Liver (tissue), 9 donors: Measurements from ENCODE around the gene CYB5R4. TPM values are rescaled to one million over a fixed set of nuclear protein-coding genes. Genes with fewer than 3 reads are reported as not detected.

Experiments used
- DNase-seq: peaks from one replicate; pipeline ENCODE4 v3.0.0-alpha.2; 2017; ENCODE audit warnings: low spot score
- H3K27ac ChIP-seq, 2 donors: one replicate each; pipeline ENCODE4 v1.7.0; 2013; ENCODE audit warnings: inconsistent platforms in 2 of 2, low read length in 2 of 2, control low read depth in 1 of 2, low read depth in 1 of 2, mild to moderate bottlenecking in 1 of 2
- H3K27me3 ChIP-seq, 4 donors: one replicate each; pipeline versions ENCODE4 v1.6.1 to v1.7.0; 2013; ENCODE audit warnings: low read length in 3 of 4, inconsistent platforms in 1 of 4, mild to moderate bottlenecking in 1 of 4, moderate library complexity in 1 of 4; ENCODE audit not compliant: control insufficient read depth in 4 of 4, insufficient read depth in 4 of 4
- H3K36me3 ChIP-seq, 4 donors: one replicate each; pipeline versions ENCODE4 v1.6.1 to v1.7.0; 2013; ENCODE audit warnings: low read length in 3 of 4, mild to moderate bottlenecking in 3 of 4, low read depth in 1 of 4, moderate library complexity in 1 of 4; ENCODE audit not compliant: control insufficient read depth in 4 of 4, insufficient read depth in 3 of 4
- H3K4me1 ChIP-seq, 4 donors: one replicate each; pipeline versions ENCODE4 v1.6.1 to v1.7.0; 2013; ENCODE audit warnings: low read length in 3 of 4, mild to moderate bottlenecking in 3 of 4, moderate library complexity in 1 of 4; ENCODE audit not compliant: control insufficient read depth in 4 of 4, insufficient read depth in 4 of 4
- H3K4me3 ChIP-seq, 3 donors: one replicate each; pipeline versions ENCODE4 v1.6.1 to v1.7.0; 2013; ENCODE audit warnings: low read length in 3 of 3, control low read depth in 1 of 3, low read depth in 1 of 3, mild to moderate bottlenecking in 1 of 3
- H3K9ac ChIP-seq, 2 donors: one replicate each; pipeline ENCODE4 v1.7.0; 2013; ENCODE audit warnings: low read length in 2 of 2, mild to moderate bottlenecking in 2 of 2, moderate library complexity in 2 of 2, control low read depth in 1 of 2, low read depth in 1 of 2
- H3K9me3 ChIP-seq, 4 donors: one replicate each; pipeline versions ENCODE4 v1.6.1 to v1.7.0; 2013; ENCODE audit warnings: low read length in 3 of 4; ENCODE audit not compliant: control insufficient read depth in 4 of 4
- CTCF ChIP-seq: fragments of 150-350 bp; IDR thresholded peaks from 2 replicates; pipeline ENCODE4 v1.5.1; 2017; ENCODE audit warnings: improper control_type of control experiment, low read depth, low read length; ENCODE audit not compliant: missing input control
- EGR1 ChIP-seq, 2 donors: IDR thresholded peaks; 2 replicates each; pipeline ENCODE4 v1.6.1; 2016 to 2018; ENCODE audit warnings: antibody characterized with exemption in 2 of 2, low read depth in 2 of 2
- FOXA1 ChIP-seq: IDR thresholded peaks from 2 replicates; pipeline ENCODE4 v1.6.1; 2016; ENCODE audit warnings: antibody characterized with exemption
- FOXA2 ChIP-seq: IDR thresholded peaks from 2 replicates; pipeline ENCODE4 v1.6.1; 2016; ENCODE audit warnings: antibody characterized with exemption
- HNF4A ChIP-seq, 2 donors: conservative IDR thresholded peaks; 2 replicates each; pipeline ENCODE4 v1.6.1; 2016; ENCODE audit warnings: antibody characterized with exemption in 2 of 2, mild to moderate bottlenecking in 2 of 2
- HNF4G ChIP-seq: IDR thresholded peaks from 2 replicates; pipeline ENCODE4 v1.6.1; 2016; ENCODE audit warnings: antibody characterized with exemption
- JUND ChIP-seq, 2 donors: IDR thresholded peaks; 2 replicates each; pipeline ENCODE4 v1.6.1; 2016; ENCODE audit warnings: antibody characterized with exemption in 2 of 2
- MAX ChIP-seq: IDR thresholded peaks from 2 replicates; pipeline ENCODE4 v1.6.1; 2016; ENCODE audit warnings: antibody characterized with exemption
- NR2F2 ChIP-seq: IDR thresholded peaks from 2 replicates; pipeline ENCODE4 v1.6.1; 2016; ENCODE audit warnings: antibody characterized with exemption
- RAD21 ChIP-seq, 2 donors: IDR thresholded peaks; 2 replicates each; pipeline ENCODE4 v1.6.1; 2016; ENCODE audit warnings: antibody characterized with exemption in 2 of 2, mild to moderate bottlenecking in 2 of 2
- REST ChIP-seq: IDR thresholded peaks from 2 replicates; pipeline ENCODE4 v1.6.1; 2016; ENCODE audit warnings: antibody characterized with exemption, mild to moderate bottlenecking
- SP1 ChIP-seq: IDR thresholded peaks from 2 replicates; pipeline ENCODE4 v1.6.1; 2018; ENCODE audit warnings: antibody characterized with exemption, mild to moderate bottlenecking
- TAF1 ChIP-seq: conservative IDR thresholded peaks from 2 replicates; pipeline ENCODE4 v1.6.1; 2016; ENCODE audit warnings: antibody characterized with exemption, mild to moderate bottlenecking
- YY1 ChIP-seq: IDR thresholded peaks from 2 replicates; pipeline ENCODE4 v1.6.1; 2016; ENCODE audit warnings: antibody characterized with exemption, mild to moderate bottlenecking
- WGBS: extraction: QIAGEN DNeasy Blood & Tissue Kit; methylation state at CpG from one replicate; pipeline ENCODE4 v1.1.7; 2013; 5-methylcytosine and 5-hydroxymethylcytosine counted together
- polyA plus RNA-seq, 2 donors: library from polyadenylated mRNA; stranded (reverse) in 1 of 2; unstranded in 1 of 2; fragments of 200-250 nt in 1 of 2; fragments of >200 nt in 1 of 2; fragmentation: Nextera tagmentation in 1 of 2; extraction: Ambion mirVana in 1 of 2; gene quantifications; one replicate each; pipeline versions ENCODE4 v1.2.1 to v1.2.3, GENCODE V29; 2013 to 2015
- total RNA-seq, 2 donors: library from RNA; depleted of rRNA; stranded (reverse); fragments of >200 nt; gene quantifications; one replicate each; pipeline ENCODE4 v1.2.3, GENCODE V29; 2014
- TF ChIP-seq, protein P1 (sequence below): IDR thresholded peaks from 2 replicates; pipeline ENCODE4 v1.6.1; 2016; ENCODE audit warnings: antibody characterized with exemption
- TF ChIP-seq, protein P2 (sequence below): IDR thresholded peaks from 2 replicates; pipeline ENCODE4 v1.6.1; 2016; ENCODE audit warnings: antibody characterized with exemption
- donor health status: healthy.
- donor health status: healthy.
- donor health status: healthy.
- donor health status: healthy.
- donor health status: healthy.

The CYB5R4 gene
- total and polyA plus RNA-seq, 4 donors = 3.4 to 7.8 (median 5.4) TPM

DNA sequence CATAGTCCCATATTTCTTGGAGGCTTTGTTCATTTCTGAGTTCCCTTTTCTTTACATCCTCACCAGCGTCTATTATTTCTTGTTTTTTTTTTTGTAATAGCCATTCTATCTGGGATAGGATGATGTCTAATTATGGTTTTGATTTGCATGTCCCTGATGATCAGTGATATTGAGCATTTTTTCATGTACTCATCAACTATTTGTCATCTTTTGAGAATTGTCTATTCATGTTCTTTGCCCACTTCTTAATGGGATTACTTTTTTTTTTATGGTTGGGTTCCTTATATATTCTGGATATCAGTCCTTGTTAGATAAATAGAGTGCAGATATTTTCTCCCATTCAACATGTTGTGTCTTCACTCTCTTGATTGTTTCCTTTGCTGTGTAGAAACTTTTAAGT, 42.1 kb downstream of the CYB5R4 start:
- H3K27me3 ChIP-seq = no peaks in the 10 kb centered on the region
- no peaks in the 10 kb centered on the region for H3K9me3 ChIP-seq
- no peaks in the 10 kb centered on the region for H3K36me3 ChIP-seq
- 93% methylated on average over 1 of the region's 1 CpG for WGBS
- no peak for TF ChIP-seq YY1
- TF ChIP-seq FOXA1 = no peak
- TF ChIP-seq, protein P1, sequence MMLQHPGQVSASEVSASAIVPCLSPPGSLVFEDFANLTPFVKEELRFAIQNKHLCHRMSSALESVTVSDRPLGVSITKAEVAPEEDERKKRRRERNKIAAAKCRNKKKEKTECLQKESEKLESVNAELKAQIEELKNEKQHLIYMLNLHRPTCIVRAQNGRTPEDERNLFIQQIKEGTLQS = no peak
- TF ChIP-seq REST = no peak
- TF ChIP-seq JUND (IDR thresholded peaks at IDR 0.05) = no peak
- TF ChIP-seq CTCF = no peak
- no peak for TF ChIP-seq RAD21 (IDR thresholded peaks at IDR 0.05)
- no peak for TF ChIP-seq SP1
- TF ChIP-seq NR2F2 = no peak
- TF ChIP-seq EGR1 (IDR thresholded peaks at IDR 0.05; ENCODE audit: low read depth in 2 of 2) = no peak
- TF ChIP-seq MAX = no peak
- TF ChIP-seq, protein P2, sequence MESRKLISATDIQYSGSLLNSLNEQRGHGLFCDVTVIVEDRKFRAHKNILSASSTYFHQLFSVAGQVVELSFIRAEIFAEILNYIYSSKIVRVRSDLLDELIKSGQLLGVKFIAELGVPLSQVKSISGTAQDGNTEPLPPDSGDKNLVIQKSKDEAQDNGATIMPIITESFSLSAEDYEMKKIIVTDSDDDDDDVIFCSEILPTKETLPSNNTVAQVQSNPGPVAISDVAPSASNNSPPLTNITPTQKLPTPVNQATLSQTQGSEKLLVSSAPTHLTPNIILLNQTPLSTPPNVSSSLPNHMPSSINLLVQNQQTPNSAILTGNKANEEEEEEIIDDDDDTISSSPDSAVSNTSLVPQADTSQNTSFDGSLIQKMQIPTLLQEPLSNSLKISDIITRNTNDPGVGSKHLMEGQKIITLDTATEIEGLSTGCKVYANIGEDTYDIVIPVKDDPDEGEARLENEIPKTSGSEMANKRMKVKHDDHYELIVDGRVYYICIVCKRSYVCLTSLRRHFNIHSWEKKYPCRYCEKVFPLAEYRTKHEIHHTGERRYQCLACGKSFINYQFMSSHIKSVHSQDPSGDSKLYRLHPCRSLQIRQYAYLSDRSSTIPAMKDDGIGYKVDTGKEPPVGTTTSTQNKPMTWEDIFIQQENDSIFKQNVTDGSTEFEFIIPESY = no peak
- no peak for TF ChIP-seq FOXA2
- TF ChIP-seq TAF1 = no peak
- no peak for TF ChIP-seq HNF4A (conservative IDR thresholded peaks at IDR 0.05)
- H3K4me1 ChIP-seq = no peaks in the 10 kb centered on the region
- DNase-seq = no peak
- H3K4me3 ChIP-seq = no peak overlapping the region
- H3K27ac ChIP-seq = no peak overlapping the region
- H3K9ac ChIP-seq = no peak overlapping the region

DNA sequence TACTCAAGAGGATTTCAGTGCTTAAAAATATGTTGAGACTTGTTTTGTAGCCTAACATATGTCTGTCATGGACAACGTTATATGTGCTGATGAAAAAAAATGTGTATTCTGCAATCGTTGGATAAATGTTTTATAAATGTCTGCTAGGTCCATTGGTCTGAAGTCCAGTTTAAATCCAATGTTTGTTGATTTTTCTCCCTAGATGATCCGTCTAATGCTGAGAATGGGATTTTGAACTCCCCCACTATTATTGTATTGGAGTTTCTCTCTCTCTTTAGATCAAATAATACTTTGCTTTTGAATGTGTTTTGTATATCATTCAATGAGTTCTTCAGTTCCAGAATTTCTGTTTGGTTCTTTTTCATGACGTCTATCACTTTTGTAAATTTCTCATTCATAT, 44.9 kb downstream of the CYB5R4 start:
- H3K4me3 ChIP-seq = no peak overlapping the region

More for the DNA sequence above, 44.9 kb downstream of the CYB5R4 start:
- no peaks in the 10 kb centered on the region for H3K36me3 ChIP-seq
- H3K9me3 ChIP-seq = no peaks in the 10 kb centered on the region
- no peaks in the 10 kb centered on the region for H3K27me3 ChIP-seq
- H3K4me1 ChIP-seq = no peaks in the 10 kb centered on the region
- TF ChIP-seq, protein P2 = no peak
- peak; percentile 85 to 93 for TF ChIP-seq HNF4A (conservative IDR thresholded peaks at IDR 0.05)
- TF ChIP-seq EGR1 (IDR thresholded peaks at IDR 0.05; ENCODE audit: low read depth in 2 of 2) = no peak
- peak; percentile 68 for TF ChIP-seq SP1
- peak; percentile 51 for TF ChIP-seq YY1
- TF ChIP-seq HNF4G = peak; percentile 62
- no peak overlapping the region for H3K9ac ChIP-seq
- 54% methylated on average over 4 of the region's 4 CpGs for WGBS
- no peak overlapping the region for H3K27ac ChIP-seq
- no peak for DNase-seq
